Epidermal melanocyte (primary cell): Measurements from ENCODE around the gene SUPT20HL1.

ENCODE experiments used
- DNase-seq: peaks from one replicate; pipeline ENCODE4 v3.0.0; 2011; ENCODE audit warnings: low spot score; ENCODE audit not compliant: insufficient read length

Gene SUPT20HL1

GRCh38 chrX:24396236-24396930 lies 35.9 kb downstream of the SUPT20HL1 start:
- DNase-seq: no peak

- no peak for DNase-seq
Measured at GRCh38 chrX:24396931-24397279, 36.5 kb downstream of the SUPT20HL1 start.

- DNase-seq: no peak
Measured at GRCh38 chrX:24398766-24399165, 38.3 kb downstream of the SUPT20HL1 start.

- DNase-seq: no peak
Measured at GRCh38 chrX:24399550-24399949, 39.1 kb downstream of the SUPT20HL1 start.

- no peak for DNase-seq
Measured at GRCh38 chrX:24405959-24406358, 45.5 kb downstream of the SUPT20HL1 start.
